ENCODE measurements around the gene NTNG1.

The NTNG1 gene

GRCh38 chr1:107359472-107360241 is 218.8 kb downstream of the NTNG1 start:
- no peak for DNase-seq
- intact Hi-C loops (cut with DNase I) = no loop called here

- intact Hi-C loops (cut with DNase I) = no loop called here
These were observed 221.8 kb downstream of the NTNG1 start for GRCh38 chr1:107362468-107363140.

GRCh38 chr1:107363154-107363553 is 222.3 kb downstream of the NTNG1 start:
- no peak for DNase-seq
- intact Hi-C loops (cut with DNase I) = no loop called here

More at GRCh38 chr1:107362468-107363140, 221.8 kb downstream of the NTNG1 start:
- DNase-seq = no peak

GRCh38 chr1:107365527-107366240 is 224.8 kb downstream of the NTNG1 start:
- no peak for DNase-seq

DNA sequence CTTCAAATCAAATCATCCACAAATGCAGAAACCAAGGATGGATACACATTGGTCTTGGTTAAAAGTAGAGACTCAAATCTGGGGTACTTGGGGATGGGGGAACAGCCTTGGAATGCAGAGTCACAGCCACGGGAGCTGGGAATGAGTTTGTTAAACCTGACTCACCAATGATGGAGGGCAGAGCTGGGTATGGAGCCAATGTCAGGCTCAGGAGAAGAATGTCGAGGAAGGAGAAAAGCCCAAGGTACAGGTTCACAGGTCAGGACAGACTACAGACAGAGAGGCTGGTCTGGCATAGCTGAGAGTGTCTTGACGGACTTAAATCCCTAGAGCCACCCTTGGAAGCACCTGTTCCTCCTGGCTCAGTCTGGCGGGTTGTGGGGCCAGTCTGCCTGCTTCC is 237.6 kb downstream of the NTNG1 start:
- intact Hi-C loops (cut with DNase I) = no loop called here
- no peak for DNase-seq

More at GRCh38 chr1:107365527-107366240, 224.8 kb downstream of the NTNG1 start:
- intact Hi-C loops (cut with DNase I) = no loop called here

GRCh38 chr1:107378866-107379265 is 238.0 kb downstream of the NTNG1 start:
- DNase-seq = no peak
- intact Hi-C loops (cut with DNase I) = no loop called here

GRCh38 chr1:107379826-107380225 is 239.0 kb downstream of the NTNG1 start:
- no peak for DNase-seq
- intact Hi-C loops (cut with DNase I) = no loop called here

DNA sequence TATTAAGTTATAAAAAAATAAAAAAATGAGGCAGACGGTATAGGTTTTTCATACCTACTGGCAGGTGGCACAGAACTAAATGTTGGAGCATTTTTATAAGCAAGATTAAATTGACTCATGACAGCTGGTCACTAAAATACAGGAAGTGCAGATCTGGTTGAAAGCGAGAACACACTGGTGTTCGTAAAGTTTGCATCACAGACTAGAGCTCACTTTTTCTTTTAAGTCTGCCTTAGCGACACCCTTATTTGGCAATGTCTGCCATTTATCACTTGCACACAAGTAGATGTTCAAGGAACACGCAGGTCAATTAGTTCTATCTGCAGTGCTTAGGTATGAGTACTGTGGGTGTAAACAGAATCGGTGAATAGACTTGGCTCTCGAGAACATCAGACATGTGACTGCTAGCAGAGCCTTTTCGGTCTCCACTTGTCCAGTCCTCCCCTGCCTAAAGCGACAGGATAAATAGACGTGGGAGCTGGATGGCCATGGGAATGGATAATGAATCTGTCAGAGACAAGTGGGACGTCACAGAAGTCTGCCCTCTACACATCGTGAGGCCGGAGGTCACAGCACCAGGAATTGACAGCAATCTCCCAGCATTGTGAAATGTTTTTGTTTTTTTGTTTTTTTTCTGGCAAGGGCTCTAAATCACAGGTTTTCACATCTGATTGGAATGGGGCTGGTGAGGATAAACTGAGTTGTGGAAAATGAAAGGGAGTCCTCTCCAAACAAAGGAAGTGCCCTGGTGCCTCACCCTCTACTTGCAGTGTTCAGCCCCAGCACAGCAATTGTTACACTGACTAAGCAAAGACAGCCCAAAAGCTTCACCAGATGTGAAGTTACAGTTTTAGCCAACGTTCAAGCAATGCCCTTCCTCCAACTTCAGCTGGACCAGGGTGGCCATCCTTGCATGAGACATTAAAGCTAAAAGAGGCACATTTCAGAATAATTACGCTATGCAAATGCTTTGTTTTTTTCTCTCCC is 248.9 kb downstream of the NTNG1 start:
- intact Hi-C loops (cut with DNase I) = no loop called here
- no peak for DNase-seq

- no peak for DNase-seq
- intact Hi-C loops (cut with DNase I) = no loop called here
These were observed 253.5 kb downstream of the NTNG1 start for GRCh38 chr1:107394301-107394700.

GRCh38 chr1:107401704-107402103 is 260.9 kb downstream of the NTNG1 start:
- no peak for DNase-seq

GRCh38 chr1:107404756-107405155 is 263.9 kb downstream of the NTNG1 start:
- intact Hi-C loops (cut with DNase I) = no loop called here
- no peak for DNase-seq

More at GRCh38 chr1:107401704-107402103, 260.9 kb downstream of the NTNG1 start:
- intact Hi-C loops (cut with DNase I) = no loop called here

DNA sequence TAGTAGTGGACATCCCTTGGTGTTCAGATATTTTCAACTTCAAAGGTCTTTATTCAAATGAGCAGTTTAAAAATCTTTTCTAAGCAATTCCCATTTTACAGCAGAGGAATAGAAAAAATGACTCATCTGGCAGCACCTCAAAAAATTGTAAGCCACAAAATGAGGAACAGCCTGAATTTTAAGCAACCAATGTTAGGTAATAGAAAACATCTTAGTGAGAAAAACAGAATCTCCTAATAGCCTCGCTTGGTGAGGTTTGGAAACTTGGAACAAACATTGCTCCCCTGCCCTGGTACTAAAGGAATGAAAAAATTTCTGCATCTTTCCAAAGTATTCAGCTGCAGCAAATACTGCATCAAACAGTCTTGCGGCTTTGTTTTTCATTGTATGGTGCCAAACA is 264.4 kb downstream of the NTNG1 start:
- DNase-seq = no peak
- intact Hi-C loops (cut with DNase I) = no loop called here

GRCh38 chr1:107407011-107407410 is 266.2 kb downstream of the NTNG1 start:
- intact Hi-C loops (cut with DNase I) = no loop called here

DNA sequence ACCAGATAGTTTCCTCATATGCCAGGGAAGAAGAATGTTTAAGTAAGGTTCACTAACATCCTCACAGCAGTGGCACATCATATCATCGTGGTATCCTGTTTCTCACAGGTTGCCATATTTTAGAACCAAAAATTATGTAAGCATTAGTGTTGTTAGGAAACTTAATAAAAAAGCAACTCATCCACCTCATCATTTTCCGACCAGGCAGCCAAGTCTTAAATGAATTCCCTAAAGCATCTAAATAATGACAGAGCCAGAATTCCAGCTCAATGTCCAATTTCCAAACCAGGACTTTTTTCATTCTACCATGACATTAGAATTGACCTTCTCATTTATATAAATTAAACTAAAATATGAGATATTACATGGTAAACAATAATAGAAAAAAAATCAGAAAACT is 272.7 kb downstream of the NTNG1 start:
- intact Hi-C loops (cut with DNase I) = no loop called here
- no peak for DNase-seq

More at GRCh38 chr1:107407011-107407410, 266.2 kb downstream of the NTNG1 start:
- no peak for DNase-seq

DNA sequence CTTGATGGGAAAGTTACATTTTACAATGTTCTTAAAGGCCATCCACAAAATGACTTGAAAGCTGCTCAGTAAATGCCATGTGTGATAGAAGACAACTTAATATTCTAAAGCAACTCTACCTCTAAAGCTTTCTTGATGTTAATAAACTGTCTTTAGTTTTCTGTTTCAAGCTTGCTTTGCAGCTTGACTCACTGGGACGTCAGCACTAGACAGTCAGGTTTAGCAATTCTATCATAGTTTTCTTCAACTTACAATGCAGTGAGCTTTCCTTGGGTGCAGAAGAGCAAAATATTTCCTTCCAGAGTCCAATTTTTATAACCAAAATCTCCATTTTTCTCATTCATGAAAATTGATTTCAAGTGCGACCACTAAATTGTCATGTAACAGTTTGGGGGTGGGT is 273.1 kb downstream of the NTNG1 start:
- DNase-seq = no peak
- intact Hi-C loops (cut with DNase I) = no loop called here

DNA sequence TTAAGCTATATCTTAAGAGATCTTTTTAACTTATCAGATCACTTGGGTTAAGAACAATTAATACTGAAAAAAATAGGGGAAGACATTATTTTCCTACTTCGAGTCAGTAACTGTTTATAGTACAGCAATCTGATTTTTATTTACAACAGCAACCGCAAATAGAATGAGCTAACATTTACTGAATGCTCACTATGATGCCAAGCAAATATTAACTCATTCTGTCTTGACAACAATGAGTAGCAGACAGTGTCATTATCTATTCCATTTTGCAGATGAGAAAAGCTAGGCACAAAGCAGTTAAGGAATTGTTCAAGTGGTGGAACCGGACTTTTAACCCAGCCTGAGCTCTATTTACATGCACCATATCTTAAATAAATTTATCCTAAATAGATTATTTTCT is 273.7 kb downstream of the NTNG1 start:
- intact Hi-C loops (cut with DNase I) = no loop called here
- no peak for DNase-seq

GRCh38 chr1:107415241-107415640 is 274.4 kb downstream of the NTNG1 start:
- intact Hi-C loops (cut with DNase I) = no loop called here
- DNase-seq = no peak

DNA sequence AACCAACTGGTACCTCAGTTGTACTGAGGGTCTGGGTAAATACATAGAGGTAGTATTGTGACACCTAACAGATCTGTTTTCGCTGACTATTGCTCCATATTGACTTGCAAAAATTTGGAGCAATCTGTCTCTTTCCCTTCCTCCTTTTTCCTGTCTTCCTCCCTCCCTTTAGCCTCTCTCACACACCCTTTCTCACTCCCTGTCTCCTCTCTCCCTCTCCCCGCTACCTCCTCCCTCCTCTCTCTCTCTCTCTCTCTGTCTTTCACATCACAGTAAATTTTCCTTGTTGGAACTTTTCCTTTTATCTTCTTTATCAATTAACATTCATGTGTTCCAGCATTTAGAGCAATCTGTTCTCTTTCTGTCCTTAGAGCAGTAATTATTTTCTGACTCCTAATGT is 278.2 kb downstream of the NTNG1 start:
- DNase-seq = no peak
- intact Hi-C loops (cut with DNase I) = no loop called here

GRCh38 chr1:107422901-107423300 is 282.1 kb downstream of the NTNG1 start:
- intact Hi-C loops (cut with DNase I) = no loop called here

More at GRCh38 chr1:107422901-107423300, 282.1 kb downstream of the NTNG1 start:
- no peak for DNase-seq
